ENCODE measurements around the gene VCL.

- TF ChIP-seq POLR2A (IDR thresholded peaks at IDR 0.05; ENCODE audit: low read length) = no peak
- TF ChIP-seq GATA1 (IDR thresholded peaks at IDR 0.05; ENCODE audit: low read depth, low read length) = no peak
Measured at GRCh38 chr10:74050653-74051052, 52.7 kb downstream of the VCL start.
